Gastrocnemius medialis (tissue), 4 donors: ENCODE measurements around the gene KAT8.

Experiments used
- CTCF ChIP-seq, 5 experiments: fragments of 450-650 bp in 3 of 5; fragments of 200-600 bp in 2 of 5; sonication (generic) in 2 of 5; IDR thresholded peaks in 4 of 5; conservative IDR thresholded peaks in 1 of 5; 1 replicate in 4 of 5; 2 replicates in 1 of 5; pipeline ENCODE4 v1.5.1; 2016 to 2019; ENCODE audit warnings: antibody characterized with exemption in 5 of 5, mild to moderate bottlenecking in 3 of 5, moderate library complexity in 3 of 5
- POLR2A ChIP-seq, 2 donors: fragments of 450-650 bp; IDR thresholded peaks; one replicate each; pipeline ENCODE4 v1.6.1; 2017; ENCODE audit warnings: antibody characterized with exemption in 2 of 2, mild to moderate bottlenecking in 2 of 2, moderate library complexity in 2 of 2

GRCh38 chr16:31127182-31127581 is 9.7 kb downstream of the KAT8 start:
- TF ChIP-seq POLR2A (IDR thresholded peaks at IDR 0.05) = no peak
- TF ChIP-seq CTCF (IDR thresholded peaks at IDR 0.05 in 4 of 5, conservative IDR thresholded peaks at IDR 0.05 in 1 of 5) = no peak
